SK-MEL-5 (cell line): ENCODE data around the gene RHBDL1. TPM values are rescaled to one million over a fixed set of nuclear protein-coding genes. Genes with fewer than 3 reads are reported as not detected.
A peak's percentile ranks its signal among the peaks of the same experiment; 100 is the strongest.

ENCODE experiments used
- DNase-seq: peaks from one replicate; pipeline ENCODE4 v3.0.0-alpha.2; 2016; ENCODE audit warnings: low read depth, low spot score
- in situ Hi-C: cut with HindIII; loops from 2 replicates; pipeline ENCODE4 v1.10.0; 2016; ENCODE audit warnings: low sequenced_read_pairs, high pct_unique_total_duplicates, low pct_unique_long_range_greater_than_20kb
- total RNA-seq: library from RNA; depleted of rRNA; stranded (reverse); fragments of >200 nt; shearing (Covaris generic); gene quantifications from 2 replicates; pipeline ENCODE4 v1.2.3, GENCODE V29; 2014

RHBDL1 gene
- total RNA-seq, 1 experiment from 2014 or later, result 0.34 TPM

DNA sequence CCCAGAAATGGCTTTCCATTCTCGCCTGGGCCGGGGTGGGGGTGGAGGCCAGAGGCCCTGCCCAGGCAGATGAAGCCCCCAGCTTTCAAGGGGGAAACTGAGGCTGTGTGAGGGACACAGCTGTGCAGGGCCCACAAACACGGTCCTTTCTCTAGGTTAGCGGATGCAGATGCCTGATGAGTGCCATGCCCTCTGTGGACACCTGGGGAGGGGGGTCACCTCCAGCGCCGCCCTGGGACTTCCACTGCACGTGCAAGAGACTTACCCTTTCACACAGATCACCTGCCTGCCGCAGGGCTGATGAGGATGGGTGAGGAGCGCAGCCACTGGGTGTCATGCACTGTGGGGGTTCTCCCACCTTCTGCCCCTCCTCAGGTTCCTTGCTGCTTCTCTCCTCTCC lies 42.9 kb downstream of the RHBDL1 start:
- in situ Hi-C loops, result no loop called here
- no peak for DNase-seq

DNA sequence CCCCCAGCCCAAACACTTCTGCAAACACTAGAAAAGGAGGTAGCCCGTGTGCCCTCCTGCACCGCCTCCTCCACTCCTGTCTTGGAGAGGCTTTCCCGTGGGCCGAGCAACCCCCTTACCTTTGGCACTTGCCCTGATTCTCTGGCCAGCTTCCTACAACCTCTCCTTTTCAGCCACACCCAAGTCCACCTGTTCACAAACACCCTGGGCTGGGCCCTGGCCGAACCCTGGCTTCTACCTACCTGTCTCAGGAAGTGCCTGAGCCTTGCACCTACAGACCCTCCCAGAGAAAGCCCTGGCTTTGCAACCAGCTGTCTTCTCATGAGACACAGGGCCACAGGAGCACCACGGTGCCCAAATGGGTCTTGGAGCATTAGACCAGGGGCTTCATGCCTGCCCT lies 43.5 kb downstream of the RHBDL1 start:
- in situ Hi-C loops, result no loop called here
- no peak for DNase-seq

DNA sequence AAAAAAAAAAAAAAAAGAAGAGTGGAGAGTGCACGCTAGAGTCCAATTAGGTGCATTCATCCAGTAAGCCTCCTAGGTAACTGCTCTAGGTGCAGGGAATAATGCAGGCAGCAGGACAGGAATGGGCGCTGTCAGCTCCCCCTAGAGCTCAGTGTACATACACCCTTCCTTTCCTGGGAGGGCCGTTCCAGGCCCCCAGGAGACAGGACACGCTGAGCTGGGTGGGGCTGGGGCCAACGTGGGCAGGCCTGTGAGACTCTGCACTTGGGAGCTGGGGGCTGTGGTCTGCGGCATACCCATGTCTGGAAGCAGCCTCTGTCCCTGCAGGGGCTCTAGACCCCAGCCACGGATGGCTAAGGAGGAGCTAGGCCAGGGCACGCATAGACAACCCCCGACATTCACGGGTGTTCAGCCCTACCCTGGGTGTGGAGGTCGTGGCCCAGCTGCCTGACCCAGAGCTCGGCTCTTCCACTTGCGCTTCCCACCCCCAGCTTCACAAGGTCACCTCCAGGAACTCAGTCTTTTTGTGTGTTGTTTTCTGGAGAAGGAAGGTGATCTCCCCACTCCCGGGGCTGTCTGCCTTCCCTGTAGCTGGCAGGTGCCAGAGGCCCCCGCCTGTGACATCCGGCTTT lies 44.5 kb downstream of the RHBDL1 start:
- peak; percentile 59 for DNase-seq
- in situ Hi-C loops, result no loop called here

DNA sequence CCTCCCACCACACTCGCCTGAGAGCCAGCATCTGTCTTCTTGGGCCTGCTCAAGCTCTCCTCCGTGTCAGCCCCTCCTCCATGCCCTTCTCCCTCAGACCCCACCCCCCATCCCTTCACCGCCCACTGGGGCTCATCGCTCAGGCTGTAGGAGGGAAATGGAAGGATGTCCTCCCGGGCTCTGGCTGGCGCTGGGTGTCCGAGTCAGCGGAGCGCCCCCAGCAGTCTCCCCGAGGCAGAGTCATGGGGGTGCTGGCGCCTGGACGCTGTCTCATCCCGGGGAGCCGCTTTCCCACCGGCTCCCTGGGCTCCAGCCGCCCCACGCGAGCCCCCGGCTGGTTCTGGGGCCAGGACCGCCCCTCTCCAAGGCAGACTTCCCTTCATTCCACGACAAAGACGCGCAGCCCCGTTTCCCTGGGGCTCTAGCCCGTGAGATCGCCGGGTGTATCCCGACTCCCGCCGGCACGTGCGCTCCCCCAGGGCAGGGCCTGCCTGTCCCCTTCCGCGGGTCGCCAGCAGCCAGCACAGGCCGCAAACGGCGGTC lies 45.0 kb downstream of the RHBDL1 start:
- DNase-seq, result peak; percentile 77
- in situ Hi-C loops, result no loop called here

DNA sequence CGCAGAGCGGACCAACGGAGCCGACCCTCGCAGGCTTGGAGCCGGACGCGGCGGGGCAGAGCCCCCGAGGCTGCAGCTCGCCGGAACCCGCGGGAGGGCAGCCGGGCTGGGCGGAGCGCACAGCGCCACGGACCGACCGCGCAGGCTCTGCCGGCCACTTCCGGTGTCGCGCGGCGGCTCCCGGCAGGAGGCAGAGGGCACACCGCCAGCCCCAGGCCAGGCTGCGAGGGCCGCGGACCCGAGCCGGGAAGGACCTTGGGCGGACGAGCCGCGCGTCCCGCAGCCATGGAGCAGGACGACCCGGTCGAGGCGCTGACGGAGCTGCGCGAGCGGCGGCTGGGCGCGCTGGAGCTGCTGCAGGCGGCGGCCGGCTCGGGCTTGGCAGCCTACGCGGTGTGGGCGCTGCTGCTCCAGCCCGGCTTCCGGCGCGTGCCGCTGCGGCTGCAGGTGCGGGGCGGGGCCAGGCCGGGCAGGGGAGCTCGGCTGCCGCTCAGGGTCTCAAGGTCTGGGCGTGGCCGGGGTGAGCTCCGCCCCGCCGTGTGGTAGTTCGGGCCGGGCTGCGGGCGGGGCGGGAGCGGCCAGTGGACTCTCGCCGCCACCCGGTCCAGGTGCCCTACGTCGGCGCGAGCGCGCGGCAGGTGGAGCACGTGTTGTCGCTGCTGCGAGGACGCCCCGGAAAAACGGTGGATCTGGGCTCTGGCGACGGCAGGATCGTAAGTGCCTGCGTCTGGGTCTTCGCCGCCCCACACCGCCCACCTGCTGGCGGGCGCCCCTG lies 45.7 kb downstream of the RHBDL1 start, which contains the start of gene ANTKMT:
Gene ANTKMT, plus strand, starts transcription at position 157 of the 775 bp plus-strand sequence. Its CDS starts 129 bp downstream, at position 286.
- DNase-seq, result peak; percentile 79
- in situ Hi-C loops, result no loop called here

DNA sequence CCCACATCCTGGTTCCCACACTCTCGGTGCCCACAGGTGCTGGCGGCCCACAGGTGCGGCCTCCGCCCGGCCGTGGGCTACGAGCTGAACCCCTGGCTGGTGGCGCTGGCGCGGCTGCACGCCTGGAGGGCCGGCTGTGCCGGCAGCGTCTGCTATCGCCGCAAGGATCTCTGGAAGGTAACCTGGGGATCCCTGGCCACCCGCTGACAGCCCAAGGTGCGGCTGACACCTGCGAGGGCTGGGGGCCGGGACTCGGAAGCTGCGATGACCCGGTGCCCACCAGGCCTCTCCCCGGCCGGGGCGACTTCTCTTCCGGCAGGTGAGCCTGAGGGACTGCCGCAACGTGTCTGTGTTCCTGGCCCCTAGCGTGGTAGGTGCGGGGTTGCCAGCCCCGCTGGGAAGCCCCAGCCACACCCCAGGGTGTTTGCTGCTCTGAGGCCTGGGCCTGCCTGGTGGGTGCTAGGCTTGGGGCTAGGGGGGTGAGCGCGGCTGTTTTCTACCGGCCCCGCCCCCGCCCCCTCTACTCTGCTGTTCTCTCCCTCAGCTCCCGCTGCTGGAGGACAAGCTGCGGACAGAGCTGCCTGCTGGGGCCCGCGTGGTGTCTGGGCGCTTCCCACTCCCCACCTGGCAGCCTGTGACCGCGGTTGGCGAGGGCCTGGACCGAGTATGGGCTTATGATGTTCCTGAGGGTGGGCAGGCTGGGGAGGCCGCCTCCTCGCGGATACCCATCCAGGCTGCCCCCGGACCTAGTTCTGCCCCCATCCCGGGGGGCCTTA lies 46.5 kb downstream of the RHBDL1 start:
- in situ Hi-C loops, result no loop called here

DNA sequence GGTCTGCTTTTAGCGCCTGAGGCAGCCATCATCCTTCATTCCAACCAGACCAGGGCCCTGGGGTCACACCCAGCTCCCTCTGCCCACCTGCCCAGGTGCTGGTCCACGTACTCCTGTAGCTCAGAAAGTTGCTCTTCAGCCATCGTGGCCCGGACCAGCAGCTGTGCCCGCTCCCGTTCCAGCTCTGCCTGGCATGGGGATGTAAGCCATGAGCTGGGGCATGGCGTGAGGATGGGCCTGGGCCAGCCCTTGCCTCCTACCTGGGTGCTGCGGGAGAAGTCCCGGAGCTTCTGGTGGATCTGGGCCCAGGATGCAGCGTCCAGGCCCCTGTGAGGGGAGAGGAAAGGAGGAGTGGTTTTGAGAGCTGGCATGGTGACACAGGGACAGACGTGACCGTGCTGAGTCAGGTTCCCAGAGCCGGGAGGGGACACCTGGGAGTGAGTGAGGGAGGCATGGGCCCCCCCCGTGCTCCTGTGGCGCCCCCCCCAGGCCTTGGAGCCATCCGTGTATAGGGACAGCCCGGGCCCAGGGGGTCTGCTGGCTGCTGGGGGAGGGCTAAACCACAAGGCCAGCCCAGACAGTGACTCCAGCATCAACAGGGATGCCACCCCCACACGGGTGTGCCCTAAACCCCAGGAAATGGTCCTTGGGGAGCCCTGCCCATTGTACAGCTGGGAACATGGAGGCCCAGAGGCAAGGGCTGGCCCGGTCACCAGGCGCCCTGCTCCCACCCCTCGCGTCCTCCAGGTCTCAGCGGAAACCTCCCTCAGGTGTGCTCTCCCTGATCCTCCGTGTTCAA lies 47.6 kb downstream of the RHBDL1 start:
- DNase-seq, result no peak
- in situ Hi-C loops, result no loop called here

More for the DNA sequence above, 46.5 kb downstream of the RHBDL1 start:
- no peak for DNase-seq

DNA sequence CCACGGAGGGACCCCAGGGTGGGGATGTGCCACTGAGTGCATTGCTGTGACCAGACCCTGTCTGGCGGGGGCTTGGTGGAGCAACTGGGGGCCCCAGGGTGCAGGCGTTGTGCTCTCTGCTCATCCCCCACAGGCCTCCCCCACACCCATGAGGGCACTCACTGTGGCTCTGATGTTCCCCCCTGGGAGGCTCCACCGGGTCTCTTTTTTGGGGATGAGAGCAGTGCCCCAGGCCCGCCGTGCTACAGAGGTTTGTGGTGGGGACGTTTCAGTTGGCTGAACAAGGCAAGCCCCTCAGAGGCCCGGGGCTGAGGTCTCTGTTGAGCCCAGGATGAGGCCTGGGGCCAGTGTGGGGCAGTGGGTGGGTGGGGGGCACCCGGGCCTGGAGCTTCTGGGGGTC lies 48.2 kb downstream of the RHBDL1 start:
- in situ Hi-C loops, result no loop called here
- no peak for DNase-seq

DNA sequence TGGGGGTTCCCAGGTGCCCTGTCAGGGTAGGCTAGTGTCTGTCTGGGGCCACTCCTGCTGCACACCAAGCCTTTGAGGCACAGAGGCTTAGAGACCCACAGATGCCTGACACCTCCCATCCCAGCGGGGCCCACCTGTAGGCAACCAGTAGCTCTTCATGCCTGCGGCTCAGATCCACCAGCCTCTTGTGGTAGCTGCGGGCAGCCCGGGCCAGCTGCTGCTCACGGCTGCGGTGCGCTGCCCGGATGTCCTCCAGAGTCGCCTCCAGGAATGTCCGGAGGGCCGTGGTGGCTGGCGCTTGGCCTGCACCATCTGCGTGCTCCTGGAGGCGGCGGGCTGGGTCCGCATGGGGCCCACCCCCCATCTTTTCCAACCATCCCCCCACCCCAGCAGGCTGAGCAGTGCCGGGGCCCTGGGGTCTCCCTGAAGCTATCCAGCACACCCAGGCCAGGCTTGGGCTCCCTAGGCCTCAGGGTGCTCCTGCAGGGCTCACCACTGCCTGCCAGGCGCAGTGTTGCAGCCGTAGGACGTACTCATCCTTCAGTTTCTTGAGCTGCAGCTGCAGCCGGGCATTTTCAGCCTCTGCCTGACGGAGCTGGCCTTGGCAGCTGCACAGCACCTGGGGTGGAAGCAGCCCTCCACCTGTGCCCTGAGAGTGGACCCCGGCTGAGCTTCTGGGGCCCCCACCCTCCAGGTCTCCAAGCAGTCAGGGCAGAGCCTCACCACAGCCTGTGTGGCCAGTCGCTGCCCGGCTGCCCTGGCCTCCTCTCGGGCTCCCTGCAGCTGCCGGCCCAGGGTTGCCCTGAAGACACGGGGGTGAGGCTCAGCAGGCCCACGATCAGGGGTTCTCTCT lies 48.9 kb downstream of the RHBDL1 start:
- in situ Hi-C loops, result no loop called here
- no peak for DNase-seq

DNA sequence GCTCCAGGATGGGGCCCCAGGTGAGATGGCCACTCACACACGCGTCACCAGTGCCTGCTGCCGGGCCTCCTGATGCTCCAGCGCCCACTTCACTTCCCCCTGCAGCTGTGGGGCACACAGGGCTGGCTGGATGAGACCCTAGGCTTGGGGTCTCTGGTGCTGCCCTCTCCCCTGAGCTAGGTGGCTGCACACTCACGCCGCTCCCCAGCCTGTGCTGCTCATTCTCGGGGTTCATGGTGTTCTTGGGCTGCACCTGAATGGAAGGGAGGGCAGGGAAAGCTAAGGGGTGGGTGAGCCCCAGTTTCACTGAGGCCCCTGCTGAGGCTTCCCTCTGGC lies 49.5 kb downstream of the RHBDL1 start:
- in situ Hi-C loops, result no loop called here

DNA sequence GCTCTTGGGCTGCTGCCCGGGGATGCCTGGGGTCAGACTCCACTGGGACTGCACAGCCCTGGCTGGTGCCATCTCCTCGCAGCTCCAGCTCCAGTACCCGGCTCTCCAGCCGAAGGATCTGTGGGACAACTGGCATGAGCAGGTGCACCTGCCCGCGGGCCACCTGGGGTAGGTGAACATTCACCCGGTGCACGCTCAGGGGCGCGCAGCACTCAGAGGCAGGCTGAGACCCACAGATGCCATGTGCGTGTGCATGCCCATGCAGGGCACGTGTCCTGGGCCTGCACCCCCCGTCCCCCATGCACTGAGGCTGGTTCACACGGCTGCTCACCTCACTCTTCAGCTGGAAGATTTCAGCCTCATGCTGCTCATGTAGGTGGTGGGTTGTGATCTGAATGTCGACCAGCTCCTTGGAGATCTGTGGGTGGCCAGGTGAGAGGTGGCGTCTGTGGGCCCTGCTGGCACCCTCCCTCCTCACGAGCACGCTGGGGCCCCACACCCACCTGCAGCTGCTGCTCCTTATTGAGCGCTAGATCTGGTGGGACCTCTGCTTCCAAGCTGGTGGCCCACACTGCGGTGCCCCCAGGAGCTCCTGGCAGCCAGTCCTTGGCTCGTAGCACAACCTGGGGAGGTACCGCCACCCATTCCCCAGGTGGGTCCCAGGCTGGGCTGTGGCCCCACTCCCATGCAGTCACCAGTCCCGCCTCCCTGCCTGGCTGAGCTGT lies 50.2 kb downstream of the RHBDL1 start:
- no peak for DNase-seq
- in situ Hi-C loops, result no loop called here

More for the DNA sequence above, 49.5 kb downstream of the RHBDL1 start:
- DNase-seq, result no peak

DNA sequence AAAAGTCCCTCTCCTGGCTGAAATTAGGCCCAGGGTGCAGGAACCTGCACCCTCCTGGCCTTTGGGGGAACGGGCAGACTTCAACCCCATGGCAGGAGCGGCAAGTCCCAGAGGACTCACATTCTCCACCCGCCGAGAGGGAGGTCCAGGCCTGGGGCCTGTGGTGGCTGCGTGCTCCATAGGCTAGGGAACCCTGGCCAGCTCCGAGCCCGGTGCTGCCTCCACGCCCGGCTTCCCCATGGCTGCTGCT lies 50.6 kb downstream of the RHBDL1 start:
- in situ Hi-C loops, result no loop called here
- no peak for DNase-seq

DNA sequence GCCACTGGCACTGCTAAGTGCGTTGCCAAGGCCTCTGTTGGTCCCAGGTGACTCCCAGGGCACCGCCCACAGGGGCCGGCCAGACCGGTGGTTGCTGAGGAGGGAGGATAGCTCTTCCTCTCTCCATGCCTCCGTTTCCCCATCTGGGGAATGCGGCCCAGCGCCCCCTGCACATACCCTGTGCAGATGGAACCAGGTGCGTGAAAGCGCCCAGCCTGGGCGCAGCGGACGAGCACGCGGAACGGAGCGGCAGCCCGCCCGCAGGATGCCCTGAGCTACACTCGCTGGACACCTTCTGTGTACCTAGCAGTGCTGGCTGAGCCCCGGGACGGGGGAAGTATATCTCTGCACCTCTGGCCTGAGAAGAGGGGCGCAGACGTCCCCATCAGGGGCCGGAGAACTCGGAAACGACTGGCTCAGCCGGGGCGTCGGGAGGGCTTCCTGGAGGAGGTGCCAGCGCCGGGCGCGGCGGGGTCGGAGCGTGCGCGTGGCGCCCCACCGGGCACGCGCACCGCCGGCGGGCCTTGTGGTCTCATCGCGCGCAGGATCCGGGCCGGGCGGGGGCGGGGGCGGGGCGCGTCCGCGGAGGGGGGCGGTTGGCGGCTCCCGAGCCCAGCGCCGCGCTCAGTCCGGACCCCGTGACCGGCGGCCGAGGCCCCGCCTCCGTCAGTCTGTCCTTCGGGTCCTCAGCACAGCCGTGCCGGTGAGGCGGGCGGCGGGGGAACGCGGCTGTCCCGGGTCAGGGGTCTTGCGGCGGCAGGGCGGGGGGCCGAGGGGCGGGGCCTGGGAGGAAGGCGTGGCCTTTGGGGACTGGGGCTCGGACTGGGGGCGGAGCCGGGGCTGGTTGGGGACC lies 51.2 kb downstream of the RHBDL1 start, which contains the start of the genes CCDC78 and HAGHL:
Gene CCDC78, minus strand, starts transcription at position 6 of the 853 bp plus-strand sequence. CDS start 76 bp downstream, outside the sequence.
Gene HAGHL, plus strand, starts transcription at position 669 of the 853 bp plus-strand sequence. CDS start 404 bp downstream, outside the sequence.
- DNase-seq, result peak; percentile 68
- in situ Hi-C loops, result no loop called here

DNA sequence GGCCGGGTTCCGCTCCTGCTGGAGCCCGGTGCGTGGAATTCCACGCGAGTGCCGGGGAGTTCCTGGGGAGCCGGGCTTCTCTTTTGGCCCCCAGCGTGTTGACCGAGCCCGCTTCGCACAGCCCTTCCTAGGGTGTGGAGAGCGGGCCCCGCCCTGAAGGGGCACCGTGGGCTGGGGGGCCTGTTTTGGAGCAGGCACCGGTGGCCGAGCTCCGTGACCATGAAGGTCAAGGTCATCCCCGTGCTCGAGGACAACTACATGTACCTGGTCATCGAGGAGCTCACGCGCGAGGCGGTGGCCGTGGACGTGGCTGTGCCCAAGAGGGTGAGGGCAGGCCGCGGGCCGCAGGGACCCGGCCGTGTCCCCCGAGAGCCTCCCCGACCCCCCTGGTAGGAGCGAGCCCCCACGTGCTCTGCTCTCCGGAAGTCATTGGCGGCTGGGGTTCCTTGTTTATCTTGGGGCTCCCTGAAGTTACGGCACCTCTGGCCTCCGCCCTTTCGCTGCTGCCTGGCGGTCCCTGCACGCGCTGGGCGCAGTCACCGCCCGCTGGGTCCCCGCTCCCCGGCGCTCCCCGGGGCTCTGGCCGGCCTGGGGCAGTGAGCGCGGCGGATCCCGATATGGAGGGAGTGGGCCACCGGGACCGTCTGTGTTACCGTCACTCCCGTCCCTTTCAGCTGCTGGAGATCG lies 52.0 kb downstream of the RHBDL1 start:
- in situ Hi-C loops, result no loop called here
- no peak for DNase-seq
